DOHH2 (cell line): Measurements from ENCODE around the gene MORC2.

ENCODE experiments used
- H3F3A ChIP-seq: fragments of 200-600 bp; sonication (generic), shearing (Covaris generic); 2 replicates; pipeline ENCODE4 v1.6.0; 2016; ENCODE audit warnings: antibody characterized with exemption, mild to moderate bottlenecking; ENCODE audit not compliant: control insufficient read depth, insufficient read depth
- H3K27ac ChIP-seq: fragments of 200-600 bp; sonication (generic); 2 replicates; pipeline ENCODE4 v1.5.1; 2014; ENCODE audit warnings: low read depth, mild to moderate bottlenecking, low read length, moderate library complexity
- H3K27me3 ChIP-seq: fragments of 200-600 bp; sonication (generic); 2 replicates; pipeline ENCODE4 v1.6.1; 2014; ENCODE audit warnings: mild to moderate bottlenecking, low read length, mixed read lengths; ENCODE audit not compliant: control insufficient read depth
- H3K36me3 ChIP-seq: fragments of 200-600 bp; sonication (generic); 2 replicates; pipeline ENCODE4 v1.6.1; 2014; ENCODE audit warnings: mild to moderate bottlenecking, low read length, moderate library complexity, mixed read lengths; ENCODE audit not compliant: control insufficient read depth
- H3K4me1 ChIP-seq: fragments of 200-600 bp; sonication (generic); 2 replicates; pipeline ENCODE4 v1.6.1; 2014; ENCODE audit warnings: mild to moderate bottlenecking, low read length, mixed read lengths; ENCODE audit not compliant: control insufficient read depth
- H3K4me2 ChIP-seq: fragments of 200-600 bp; sonication (generic); 2 replicates; pipeline ENCODE4 v1.6.0; 2014; ENCODE audit warnings: mild to moderate bottlenecking, low read length, moderate library complexity
- H3K4me3 ChIP-seq: fragments of 200-600 bp; sonication (generic); 2 replicates; pipeline ENCODE4 v1.5.1; 2014; ENCODE audit warnings: mild to moderate bottlenecking, low read length, mixed read lengths
- H3K79me2 ChIP-seq: fragments of 200-600 bp; sonication (generic); 2 replicates; pipeline ENCODE4 v1.6.1; 2014; ENCODE audit warnings: mild to moderate bottlenecking, low read length, mixed read lengths; ENCODE audit not compliant: control insufficient read depth
- H3K9me2 ChIP-seq: fragments of 200-600 bp; sonication (generic); replicated peaks from 2 replicates; pipeline ENCODE4 v1.6.1; 2014; ENCODE audit warnings: mild to moderate bottlenecking, low read length, mixed read lengths; ENCODE audit not compliant: control insufficient read depth
- H3K9me3 ChIP-seq: fragments of 200-600 bp; sonication (generic); 2 replicates; pipeline ENCODE4 v1.6.1; 2014; ENCODE audit warnings: antibody characterized with exemption, low read length, mixed read lengths; ENCODE audit not compliant: control insufficient read depth, insufficient read depth
- H4K20me1 ChIP-seq: fragments of 200-600 bp; sonication (generic); 2 replicates; pipeline ENCODE4 v1.6.0; 2014; ENCODE audit warnings: low read depth, mild to moderate bottlenecking, antibody characterized with exemption, low read length, moderate library complexity; ENCODE audit not compliant: control insufficient read depth, insufficient read depth
- CTCF ChIP-seq: fragments of 200-600 bp; sonication (generic); IDR thresholded peaks from one replicate; pipeline ENCODE4 v1.5.1; 2014; ENCODE audit warnings: antibody characterized with exemption, mild to moderate bottlenecking, low read depth, low read length; ENCODE audit not compliant: poor library complexity, severe bottlenecking
- EZH2phosphoT487 ChIP-seq: fragments of 200-600 bp; sonication (generic); IDR thresholded peaks from 2 replicates; pipeline ENCODE4 v1.6.1; 2017; ENCODE audit warnings: borderline replicate concordance, mild to moderate bottlenecking, antibody characterized with exemption, low read length, moderate library complexity, mixed read lengths

The MORC2 gene

GRCh38 chr22:30998329-30998728, 29.8 kb upstream of the MORC2 start:
- no peaks in the 10 kb centered on the region for H3K36me3 ChIP-seq
- H3K27me3 ChIP-seq = peaks cover 4% of the 10 kb centered on the region; the same call in 1 of the 2 replicates
- H3K9me3 ChIP-seq = no peaks in the 10 kb centered on the region
- H3K27ac ChIP-seq = no peak overlapping the region
- H3K79me2 ChIP-seq = no peaks in the 10 kb centered on the region
- H3K4me3 ChIP-seq = no peak overlapping the region
- H3F3A ChIP-seq = no peaks in the 10 kb centered on the region
- H3K4me2 ChIP-seq = no peak overlapping the region
- H3K9me2 ChIP-seq = no peaks in the 10 kb centered on the region
- no peaks in the 10 kb centered on the region for H4K20me1 ChIP-seq
- peaks cover 22% of the 10 kb centered on the region for H3K4me1 ChIP-seq
- TF ChIP-seq EZH2phosphoT487 (no peak), CTCF (no peak)

GRCh38 chr22:30996462-30996861, 27.9 kb upstream of the MORC2 start:
- H3K79me2 ChIP-seq = no peaks in the 10 kb centered on the region
- peak overlapping the region; percentile 6; the same call in 1 of the 2 replicates for H3K4me2 ChIP-seq
- no peak overlapping the region for H3K27ac ChIP-seq
- TF ChIP-seq EZH2phosphoT487 (no peak), CTCF (no peak)
- no peaks in the 10 kb centered on the region for H3K9me3 ChIP-seq
- no peaks in the 10 kb centered on the region for H4K20me1 ChIP-seq
- no peak overlapping the region for H3K4me3 ChIP-seq
- H3K36me3 ChIP-seq = no peaks in the 10 kb centered on the region
- no peaks in the 10 kb centered on the region for H3K9me2 ChIP-seq
- H3K4me1 ChIP-seq = peaks cover 22% of the 10 kb centered on the region
- H3F3A ChIP-seq = no peaks in the 10 kb centered on the region
- H3K27me3 ChIP-seq = no peaks in the 10 kb centered on the region

GRCh38 chr22:30994960-30995359, 26.4 kb upstream of the MORC2 start:
- no peak overlapping the region for H3K4me2 ChIP-seq
- no peaks in the 10 kb centered on the region for H4K20me1 ChIP-seq
- H3K36me3 ChIP-seq = no peaks in the 10 kb centered on the region
- H3K27me3 ChIP-seq = no peaks in the 10 kb centered on the region
- no peak overlapping the region for H3K27ac ChIP-seq
- H3K4me3 ChIP-seq = no peak overlapping the region
- H3K4me1 ChIP-seq = peaks cover 22% of the 10 kb centered on the region
- no peaks in the 10 kb centered on the region for H3F3A ChIP-seq
- TF ChIP-seq CTCF (no peak), EZH2phosphoT487 (no peak)
- H3K79me2 ChIP-seq = no peaks in the 10 kb centered on the region
- H3K9me3 ChIP-seq = no peaks in the 10 kb centered on the region
- no peaks in the 10 kb centered on the region for H3K9me2 ChIP-seq

GRCh38 chr22:30992565-30992964, 24.0 kb upstream of the MORC2 start:
- no peaks in the 10 kb centered on the region for H3K9me2 ChIP-seq
- no peak overlapping the region for H3K4me3 ChIP-seq
- no peaks in the 10 kb centered on the region for H4K20me1 ChIP-seq
- peaks cover 22% of the 10 kb centered on the region for H3K4me1 ChIP-seq
- TF ChIP-seq CTCF = no peak
- TF ChIP-seq EZH2phosphoT487 = no peak
- no peaks in the 10 kb centered on the region for H3K36me3 ChIP-seq
- no peaks in the 10 kb centered on the region for H3K79me2 ChIP-seq
- peaks cover 2% of the 10 kb centered on the region; the same call in 1 of the 2 replicates for H3K27me3 ChIP-seq
- no peaks in the 10 kb centered on the region for H3F3A ChIP-seq
- no peaks in the 10 kb centered on the region for H3K9me3 ChIP-seq
- H3K4me2 ChIP-seq = no peak overlapping the region
- H3K27ac ChIP-seq = no peak overlapping the region
